Fibroblast of skin of left quadriceps (primary cell): Measurements from ENCODE around the gene COPS2.
A peak's percentile ranks its signal among the peaks of the same experiment; 100 is the strongest.
"Not testable (repeated sequence)": the region's sequence is repeated elsewhere in the genome, so short reads cannot be mapped to it uniquely, and the experiment has no call there.

Experiments used
- DNase-seq, 2 experiments: peaks; one replicate each; pipeline ENCODE4 v3.0.0-alpha.2; 2013; ENCODE audit warnings: low read depth in 2 of 2

The COPS2 gene

DNA sequence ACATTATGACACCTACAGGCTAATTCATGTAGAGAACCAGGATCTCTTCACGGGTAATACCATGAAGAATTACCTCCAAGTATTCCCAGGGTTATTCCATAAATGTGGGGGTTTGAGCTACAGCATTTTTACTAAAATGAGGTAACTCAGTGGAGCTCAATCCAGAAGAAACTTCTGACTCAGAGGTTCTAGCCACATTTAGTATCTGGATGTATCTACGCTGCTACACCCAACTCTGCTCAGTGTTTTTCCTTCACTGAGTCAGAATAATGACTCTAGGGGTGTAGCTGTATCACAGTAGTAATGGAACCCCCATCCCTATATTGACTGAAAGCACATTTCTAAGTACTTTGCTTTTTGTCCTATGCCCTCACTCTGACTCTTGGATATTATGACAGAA is 52.4 kb downstream of the COPS2 start:
- no peak for DNase-seq

DNA sequence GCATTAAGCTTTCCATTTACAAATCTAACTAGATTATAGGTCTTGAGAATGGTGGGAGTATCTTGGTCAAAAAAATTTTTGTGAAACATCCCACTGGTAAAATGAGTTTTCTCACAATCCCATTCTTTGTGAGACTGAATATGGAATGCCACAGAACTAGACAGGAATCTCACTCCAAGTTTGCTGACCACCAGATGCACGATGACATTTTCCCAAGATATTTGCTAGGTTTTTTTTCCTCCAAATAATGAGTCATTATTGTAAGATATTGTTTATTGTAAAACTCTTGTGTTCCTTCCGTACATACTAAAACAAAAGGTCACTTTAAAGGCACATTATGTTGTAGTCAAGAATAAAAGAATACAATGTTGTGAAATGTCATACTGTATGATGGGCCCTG is 53.9 kb downstream of the COPS2 start:
- no peak for DNase-seq

DNA sequence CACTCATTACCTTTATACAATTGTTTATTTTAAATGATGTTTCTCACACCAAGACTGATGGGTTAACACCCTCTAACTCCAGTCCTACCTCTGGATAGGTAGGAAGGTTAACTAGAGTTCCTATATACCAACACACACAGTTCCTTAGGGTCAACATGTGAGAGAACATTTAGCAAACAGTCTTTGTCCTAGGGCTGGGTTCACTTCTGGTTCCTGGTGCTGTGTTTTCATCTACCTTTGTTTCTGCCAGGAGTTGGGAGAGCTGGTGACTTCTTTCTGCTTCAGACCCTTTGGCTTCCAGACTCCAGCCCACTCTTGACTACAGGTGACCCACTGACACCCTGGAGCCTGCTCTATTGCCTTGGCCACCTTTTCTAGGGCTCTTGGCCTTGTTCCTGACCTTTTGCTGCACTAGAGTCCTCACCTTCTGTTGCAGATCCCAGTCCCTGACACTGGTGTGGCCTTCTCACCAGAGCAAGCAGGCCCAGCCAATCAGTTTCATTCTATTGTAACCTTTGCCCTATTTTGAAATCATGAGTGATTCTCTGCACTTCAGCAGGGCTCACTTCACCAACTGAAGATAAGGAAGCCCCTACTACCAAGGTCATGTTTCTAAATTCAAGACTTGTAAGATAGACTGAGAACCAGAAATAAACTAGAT is 59.2 kb downstream of the COPS2 start:
- DNase-seq, result no peak

DNA sequence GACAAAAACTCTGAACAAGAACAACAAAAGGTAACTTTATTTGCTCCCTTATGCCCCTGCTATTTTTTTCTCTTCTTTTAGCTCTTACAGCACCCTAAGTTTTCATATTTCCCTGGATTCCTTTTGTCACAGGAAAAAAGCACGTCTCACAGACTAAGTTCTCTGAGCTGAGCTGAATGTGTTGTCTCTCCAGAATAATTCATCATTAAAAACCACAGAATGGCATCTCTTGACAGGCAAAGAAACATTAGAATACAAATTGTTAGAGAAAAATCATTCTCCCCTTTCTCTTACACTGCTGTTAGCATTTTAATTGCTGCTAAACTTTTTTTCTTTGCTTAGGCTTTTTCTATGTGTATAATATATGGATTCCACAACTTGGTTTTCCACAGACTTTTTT is 60.5 kb downstream of the COPS2 start:
- DNase-seq, result no peak

DNA sequence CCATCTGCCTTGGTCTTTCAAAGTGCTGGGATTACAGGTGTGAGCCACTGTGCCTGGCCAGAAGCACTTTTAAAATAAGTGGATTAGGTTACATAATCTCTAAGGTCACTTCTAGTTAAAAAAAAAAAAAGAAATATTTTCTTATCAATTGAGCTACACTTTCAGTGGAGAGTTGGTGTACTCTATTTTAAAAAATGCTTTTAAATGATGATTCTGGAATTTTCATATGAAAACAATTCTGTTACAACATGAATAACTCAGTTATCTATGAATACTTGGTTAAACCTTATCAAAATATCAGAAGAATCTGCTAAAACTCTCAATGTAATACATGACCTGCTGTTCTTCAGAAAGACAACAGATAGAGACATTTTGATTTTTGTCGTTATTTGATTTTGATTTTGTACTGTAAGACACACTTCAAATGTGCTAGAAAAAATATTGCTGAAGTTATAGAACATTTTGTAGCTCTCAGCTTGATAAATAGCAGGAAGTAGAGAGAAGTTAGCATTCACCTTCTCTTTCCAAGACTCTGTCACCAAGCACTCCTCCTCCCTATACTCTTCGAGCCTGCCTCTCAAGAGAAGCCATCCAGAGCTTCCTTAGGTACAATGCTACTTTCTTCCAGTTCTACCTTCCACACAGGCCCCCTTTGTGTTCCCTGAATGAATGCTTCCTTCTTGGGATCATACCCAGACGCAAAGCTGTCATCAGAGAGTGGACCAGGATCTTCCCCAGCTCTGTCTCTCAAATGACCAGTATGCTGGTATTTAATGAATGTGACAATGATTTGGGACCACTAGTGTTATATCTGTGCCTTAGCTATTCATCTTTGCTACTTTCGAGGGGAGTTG is 61.9 kb downstream of the COPS2 start:
- DNase-seq, result no peak

DNA sequence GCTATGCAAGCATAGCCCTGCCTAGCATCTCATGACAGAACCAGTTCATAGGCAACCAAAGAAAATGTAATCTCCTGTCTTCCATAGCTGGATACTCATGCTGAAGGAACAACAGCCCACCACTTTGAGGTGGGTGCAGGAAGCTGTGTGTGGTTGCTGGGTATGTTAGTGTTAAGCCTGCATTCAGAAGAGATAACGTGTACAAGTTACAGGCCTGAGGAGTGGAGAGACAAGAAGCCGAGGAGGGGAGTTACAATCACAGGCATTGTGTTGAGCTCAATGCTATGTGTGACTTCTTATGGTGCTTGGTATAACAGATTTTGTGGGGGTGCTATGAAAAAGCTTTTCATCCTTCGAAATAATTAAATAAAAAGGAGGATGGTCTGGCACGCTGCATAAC is 66.4 kb downstream of the COPS2 start:
- no peak for DNase-seq

DNA sequence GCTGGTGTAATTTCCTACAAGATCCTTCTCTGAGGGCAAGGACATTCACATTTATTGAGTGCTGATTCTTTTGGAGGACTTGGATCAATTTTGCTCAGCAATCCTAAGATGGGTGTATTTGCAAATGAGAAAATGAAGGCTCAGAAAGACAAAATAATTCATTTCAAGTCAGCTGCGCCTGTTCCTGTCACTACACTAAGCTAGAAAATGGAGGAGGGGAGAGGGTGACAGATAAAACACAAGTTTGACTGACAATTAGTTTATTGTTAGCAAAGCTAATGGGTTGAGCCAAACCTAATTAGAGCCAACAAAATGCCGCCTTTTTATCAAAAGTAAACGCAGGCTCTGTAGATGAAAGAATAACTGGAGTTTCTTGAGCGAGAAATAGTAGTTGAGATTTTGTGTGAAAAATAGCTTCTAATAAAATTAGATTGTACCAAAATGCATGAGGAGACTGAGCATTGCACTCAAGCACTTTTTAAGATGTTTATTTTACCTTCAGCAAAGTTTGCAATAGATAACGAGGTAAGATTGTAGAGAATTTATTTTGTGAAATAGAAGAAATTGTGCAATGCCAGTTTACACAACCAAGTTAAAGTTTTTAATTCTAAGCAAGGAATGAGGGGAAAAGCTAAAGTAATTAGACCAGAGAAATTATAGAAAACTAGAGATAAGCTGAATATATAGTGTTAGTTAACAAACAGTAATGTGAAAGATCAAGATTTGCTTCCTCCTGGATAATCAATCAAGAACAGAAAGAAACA is 69.5 kb downstream of the COPS2 start:
- DNase-seq, result no peak

DNA sequence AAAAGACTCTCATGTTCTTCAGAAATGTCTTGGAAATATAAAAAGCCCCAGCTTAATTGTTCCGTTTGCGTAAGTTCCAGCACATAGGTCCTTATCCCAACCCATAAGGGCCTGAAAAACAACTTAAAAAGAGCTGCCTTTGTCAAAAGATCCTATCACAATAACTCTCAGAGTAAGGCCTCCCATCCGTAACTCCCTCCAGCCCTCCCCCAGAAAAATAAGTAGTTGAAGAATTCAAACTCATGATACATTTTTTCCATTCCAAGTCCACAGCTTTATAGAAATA is 71.2 kb downstream of the COPS2 start:
- DNase-seq, result no peak

DNA sequence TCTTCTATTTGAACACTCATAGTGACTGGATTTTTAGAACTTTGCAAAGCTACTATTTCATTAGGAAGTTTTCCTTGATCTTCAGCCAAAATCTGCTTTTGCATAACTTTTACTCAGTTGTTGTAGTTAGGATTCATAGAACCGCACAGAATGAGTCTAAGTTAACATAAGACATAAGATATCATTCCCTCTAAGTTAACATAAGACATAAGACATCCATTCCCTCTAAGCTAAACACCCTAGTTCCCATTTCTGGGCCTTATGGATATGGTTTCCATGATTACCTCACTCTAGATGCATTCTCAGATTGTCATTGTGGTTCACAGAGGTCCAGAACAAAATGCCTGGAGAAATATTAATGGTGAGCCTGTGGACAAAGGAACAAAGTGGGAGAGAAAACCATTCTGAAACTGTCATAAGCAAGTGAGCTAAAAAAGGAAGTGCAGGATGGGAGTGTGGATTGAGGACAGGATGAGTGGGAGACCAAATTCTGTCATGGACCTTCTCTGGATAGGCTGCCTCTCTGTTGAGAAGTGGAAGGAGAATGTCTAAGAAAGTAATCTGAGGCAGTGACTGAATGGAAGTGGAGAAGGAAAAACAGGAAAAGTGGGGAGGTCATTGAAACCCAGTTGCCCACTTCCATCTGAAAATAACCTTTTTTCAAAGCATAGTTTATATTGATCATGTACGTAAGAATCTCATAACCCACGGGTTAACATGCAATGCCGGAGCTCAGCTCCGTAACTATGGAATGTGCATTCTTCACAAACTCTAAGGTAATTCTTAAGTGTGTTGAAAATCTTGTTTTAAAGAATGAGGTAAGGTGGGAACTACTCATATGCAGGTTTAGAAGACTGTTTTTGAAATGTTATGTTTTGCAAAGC is 71.8 kb downstream of the COPS2 start:
- peak; percentile 59 to 60 for DNase-seq

DNA sequence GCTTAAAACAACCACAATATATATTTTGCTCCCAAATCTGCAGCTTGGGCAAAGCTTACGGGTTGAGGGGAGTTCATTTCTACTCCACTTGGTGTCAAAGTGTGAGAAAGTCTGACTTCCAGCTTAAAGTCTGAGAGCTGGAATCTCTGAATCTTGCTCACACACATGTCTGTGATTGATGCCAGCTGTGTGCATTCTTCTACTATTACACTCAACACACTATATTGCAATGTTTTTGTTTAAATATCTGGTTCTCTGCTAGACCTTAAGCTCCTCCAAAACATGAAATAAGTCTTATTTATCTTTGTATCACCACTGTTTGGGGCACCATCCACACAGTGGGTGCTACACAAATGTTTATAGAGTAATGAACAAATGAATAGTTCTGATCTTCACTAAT is 72.4 kb downstream of the COPS2 start:
- peak; percentile 76 to 77 for DNase-seq

DNA sequence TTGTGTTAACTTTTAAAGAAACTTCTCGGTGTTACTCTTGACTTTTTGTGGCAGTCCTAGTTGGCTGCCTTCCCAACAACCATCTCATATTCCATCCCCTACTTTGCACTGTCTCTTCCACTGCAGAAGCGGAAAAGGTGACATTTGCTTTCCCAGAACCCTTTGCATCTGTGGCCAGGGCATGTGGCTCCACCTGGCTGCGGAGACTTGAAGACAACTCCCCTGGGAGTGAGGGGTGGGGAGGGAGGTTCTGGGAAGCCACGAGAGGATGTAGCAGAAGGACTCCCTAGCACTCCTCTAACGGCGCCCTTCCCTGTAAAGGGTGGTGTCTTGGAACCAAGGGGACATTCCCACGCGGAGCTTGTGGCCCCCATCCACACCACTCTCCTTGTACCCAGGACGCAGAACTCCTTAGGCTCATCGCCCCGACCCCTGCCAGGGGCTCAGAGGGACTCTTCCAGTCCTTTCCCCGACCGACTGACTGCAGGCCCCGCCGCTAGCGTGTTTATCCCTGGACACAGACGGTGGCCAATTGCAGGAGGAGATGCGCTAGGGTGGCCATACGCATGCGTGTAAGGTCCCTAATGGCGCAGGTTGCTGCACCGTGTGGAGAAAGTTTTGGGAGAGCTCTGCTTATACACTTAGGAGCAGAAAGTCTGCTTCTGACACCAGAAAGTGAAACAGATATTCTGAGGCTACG is 75.9 kb downstream of the COPS2 start:
- no peak for DNase-seq

DNA sequence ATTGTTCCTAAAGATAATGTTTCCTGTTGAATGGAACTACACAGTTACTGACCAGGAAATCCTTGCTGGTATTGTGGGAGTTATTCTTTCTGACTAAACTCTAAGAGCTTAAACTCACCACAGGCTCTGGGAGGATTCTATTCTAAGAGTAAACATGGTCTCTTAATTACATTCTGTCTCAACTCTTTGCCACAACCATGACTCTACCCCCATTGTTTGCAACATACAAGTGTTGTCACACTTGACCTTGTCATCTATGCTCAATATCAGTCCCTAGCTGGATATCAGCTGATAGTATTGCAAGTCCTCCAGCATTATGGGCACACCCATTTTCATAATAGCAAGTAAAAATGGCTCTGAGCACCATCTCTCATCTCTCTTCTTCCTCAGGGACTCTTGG is 79.5 kb downstream of the COPS2 start:
- DNase-seq, result no peak

DNA sequence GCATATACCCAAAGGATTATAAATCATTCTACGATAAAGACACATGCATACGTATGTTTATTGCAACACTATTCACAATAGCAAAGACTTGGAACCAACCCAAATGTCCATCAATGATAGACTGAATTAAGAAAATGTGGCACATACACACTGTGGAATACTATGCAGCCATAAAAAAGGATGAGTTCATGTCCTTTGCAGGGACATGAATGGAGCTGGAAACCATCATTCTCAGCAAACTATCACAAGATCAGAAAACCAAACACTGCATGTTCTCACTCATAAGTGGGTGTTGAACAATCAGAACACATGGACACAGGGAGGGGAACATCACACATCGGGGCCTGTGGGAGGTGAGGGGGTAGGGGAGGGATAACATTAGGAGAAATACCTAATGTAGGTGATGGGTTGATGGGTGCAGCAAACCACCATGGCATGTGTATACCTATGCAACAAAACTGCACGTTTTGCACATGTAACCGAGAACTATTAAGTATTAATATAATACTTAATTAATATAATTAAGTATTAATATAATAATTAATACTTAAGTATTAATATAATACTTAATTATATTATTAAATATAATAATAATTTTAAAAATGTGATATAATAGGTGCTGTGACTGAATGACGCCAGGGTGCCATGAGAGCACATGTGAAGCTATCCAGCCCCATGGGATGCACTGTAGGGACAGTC is 80.7 kb downstream of the COPS2 start:
- not testable (repeated sequence) for DNase-seq
